CD4-positive, CD25-positive, alpha-beta regulatory T cell (primary cell): ENCODE results near the gene STX11. TPM values are rescaled to one million over a fixed set of nuclear protein-coding genes. Genes with fewer than 3 reads are reported as not detected.
A peak's percentile ranks its signal among the peaks of the same experiment; 100 is the strongest.

ENCODE experiments used
- ATAC-seq, 2 donors: fragments of 150-1000 bp; cut with Tn5 transposase; one replicate each; pipeline ENCODE4 v1.10.0; 2021; ENCODE audit warnings: low read depth in 2 of 2, moderate number of reproducible peaks in 2 of 2, moderate library complexity in 1 of 2
- DNase-seq, 3 donors: peaks; one replicate each; pipeline versions ENCODE4 v3.0.0 to v3.0.0-alpha.2; 2012 to 2022; ENCODE audit warnings: mixed read lengths in 1 of 3
- H3K27ac ChIP-seq: one replicate; pipeline ENCODE4 v1.7.0; 2013; ENCODE audit warnings: mild to moderate bottlenecking, low read length; ENCODE audit not compliant: insufficient read depth, poor library complexity, severe bottlenecking
- H3K27me3 ChIP-seq: one replicate; pipeline ENCODE4 v1.7.0; 2013; ENCODE audit warnings: low read length; ENCODE audit not compliant: control insufficient read depth, insufficient read depth
- H3K36me3 ChIP-seq: one replicate; pipeline ENCODE4 v1.7.0; 2013; ENCODE audit warnings: mild to moderate bottlenecking, low read length, moderate library complexity; ENCODE audit not compliant: control insufficient read depth, insufficient read depth
- H3K4me1 ChIP-seq: 2 replicates; pipeline ENCODE4 v1.7.0; 2013; ENCODE audit warnings: mild to moderate bottlenecking, low read length; ENCODE audit not compliant: insufficient read depth, control insufficient read depth, poor library complexity, severe bottlenecking
- H3K4me3 ChIP-seq: one replicate; pipeline ENCODE4 v1.7.0; 2013; ENCODE audit warnings: low read depth, mild to moderate bottlenecking, low read length, moderate library complexity
- H3K9me3 ChIP-seq, 2 experiments: 1 replicate in 1 of 2; 2 replicates in 1 of 2; pipeline ENCODE4 v1.7.0; 2013; ENCODE audit warnings: low read length in 2 of 2, mild to moderate bottlenecking in 1 of 2, moderate library complexity in 1 of 2; ENCODE audit not compliant: control insufficient read depth in 2 of 2
- H3K27ac Mint-ChIP-seq, 3 donors: one replicate each; pipeline ENCODE4 v1.8.0; 2020 to 2022; ENCODE audit warnings: mild to moderate bottlenecking in 3 of 3, mixed read lengths in 3 of 3, moderate library complexity in 2 of 3
- H3K27me3 Mint-ChIP-seq: one replicate; pipeline ENCODE4 v1.8.0; 2022; ENCODE audit warnings: mild to moderate bottlenecking, mixed read lengths
- H3K36me3 Mint-ChIP-seq: one replicate; pipeline ENCODE4 v1.8.0; 2020; ENCODE audit warnings: mixed read lengths
- H3K4me1 Mint-ChIP-seq, 4 donors: one replicate each; pipeline ENCODE4 v1.8.0; 2020 to 2022; ENCODE audit warnings: mixed read lengths in 4 of 4, mild to moderate bottlenecking in 1 of 4
- H3K4me3 Mint-ChIP-seq, 4 donors: one replicate each; pipeline ENCODE4 v1.8.0; 2020 to 2022; ENCODE audit warnings: mild to moderate bottlenecking in 4 of 4, mixed read lengths in 4 of 4, moderate library complexity in 3 of 4
- H3K9me3 Mint-ChIP-seq, 7 donors: one replicate each; pipeline ENCODE4 v1.8.0; 2020 to 2022; ENCODE audit warnings: mixed read lengths in 7 of 7, mild to moderate bottlenecking in 3 of 7, moderate library complexity in 2 of 7
- polyA plus RNA-seq, 4 donors: library from polyadenylated mRNA; unstranded; fragments of 300-500 nt; fragmentation: Illumina TruSeq; gene quantifications; one replicate each; pipeline ENCODE4 v1.2.3, GENCODE V29; 2021
- total RNA-seq: library from RNA; stranded (reverse); gene quantifications from one replicate; pipeline ENCODE4 v1.2.3, GENCODE V29; 2022

The STX11 gene
- 30.1 TPM for total RNA-seq
- 10 to 100 TPM; 18.2 to 28.6 (median 23.1) TPM for polyA plus RNA-seq

DNA sequence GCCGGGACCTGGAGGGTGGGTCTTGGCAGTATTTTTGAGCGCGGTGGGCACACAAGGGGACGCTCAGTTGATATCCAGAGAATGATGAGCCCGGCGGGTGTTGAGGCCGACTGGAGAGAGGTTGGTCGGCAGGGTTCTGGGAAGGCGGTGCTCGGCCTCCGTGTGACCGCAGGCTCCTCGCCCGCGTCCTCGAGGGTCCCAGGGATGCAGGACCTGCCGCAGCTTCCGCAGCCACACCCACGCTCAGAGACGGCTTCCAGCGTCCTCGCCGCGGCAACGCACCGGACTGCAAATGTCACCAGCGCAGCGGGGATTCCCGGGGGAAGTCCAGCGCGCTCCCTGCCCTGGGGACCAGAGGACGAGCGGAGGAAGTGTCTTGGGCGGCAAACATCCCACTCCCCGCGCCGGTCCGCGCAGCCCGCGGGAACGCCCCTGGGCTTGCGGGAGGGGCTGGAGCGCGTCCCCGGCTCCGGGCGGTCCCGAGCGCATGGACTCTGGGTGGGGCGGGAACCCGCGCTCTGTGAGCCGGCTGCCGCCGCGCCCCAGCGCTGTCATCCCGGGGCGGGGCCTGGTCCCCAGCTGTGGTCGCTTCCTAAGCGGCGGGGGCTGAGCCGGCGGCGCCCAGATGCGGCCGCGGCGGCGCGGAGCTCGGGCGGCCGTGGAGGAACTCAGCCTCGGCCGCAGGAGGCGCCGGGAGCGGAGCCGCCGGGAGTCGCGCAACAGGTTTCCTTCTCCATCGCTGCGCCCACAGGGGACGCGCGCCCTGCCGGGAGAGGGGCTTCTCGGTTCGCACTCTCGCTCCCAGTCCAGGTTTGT is at the start of gene STX11:
Gene STX11 (plus strand): TSS at position 624 of the 816 bp plus-strand sequence. CDS start 36,111 bp downstream, outside the sequence.
- peak; percentile 60 to 84 (median 61) for DNase-seq
- peak within 1 kb of the TSS; percentile 89 for H3K27ac ChIP-seq
- peak; percentile 60 for ATAC-seq
- Mint-ChIP-seq H3K4me1 (peaks cover 19 to 46% (median 32%) of the 10 kb centered on the region in 4 donors), H3K27ac (peak within 1 kb of the TSS; percentile 90 to 97 (median 94)), H3K27me3 (no peaks in the 10 kb centered on the region), H3K4me3 (peak within 1 kb of the TSS; percentile 89 to 98 (median 96)), H3K9me3 (no peaks in the 10 kb centered on the region), H3K36me3 (no peaks in the 10 kb centered on the region)
- no peaks in the 10 kb centered on the region for H3K9me3 ChIP-seq
- no peaks in the 10 kb centered on the region for H3K27me3 ChIP-seq
- H3K4me3 ChIP-seq = peak within 1 kb of the TSS; percentile 99
- H3K36me3 ChIP-seq = peaks cover 4% of the 10 kb centered on the region
- H3K4me1 ChIP-seq = peaks cover 42% of the 10 kb centered on the region

GRCh38 chr6:144103026-144103563 is 47.2 kb upstream of the STX11 start:
- no peaks in the 10 kb centered on the region for H3K27me3 Mint-ChIP-seq
- Histone ChIP-seq H3K27ac (no peak overlapping the region), H3K4me1 (no peaks in the 10 kb centered on the region), H3K4me3 (no peak overlapping the region), H3K27me3 (peaks cover 4% of the 10 kb centered on the region), H3K9me3 (no peaks in the 10 kb centered on the region), H3K36me3 (no peaks in the 10 kb centered on the region)
- ATAC-seq (no peak), DNase-seq (no peak)
- no peak overlapping the region for H3K4me3 Mint-ChIP-seq
- no peaks in the 10 kb centered on the region for H3K9me3 Mint-ChIP-seq
- H3K4me1 Mint-ChIP-seq = peaks cover 0 to 16% (median 4%) of the 10 kb centered on the region in 4 donors
- no peak overlapping the region for H3K27ac Mint-ChIP-seq
- H3K36me3 Mint-ChIP-seq = no peaks in the 10 kb centered on the region

GRCh38 chr6:144104488-144104887 is 45.8 kb upstream of the STX11 start:
- Histone ChIP-seq H3K27me3 (peaks cover 2% of the 10 kb centered on the region), H3K36me3 (no peaks in the 10 kb centered on the region), H3K4me1 (no peaks in the 10 kb centered on the region), H3K27ac (no peak overlapping the region), H3K4me3 (no peak overlapping the region), H3K9me3 (no peaks in the 10 kb centered on the region)
- no peak overlapping the region for H3K4me3 Mint-ChIP-seq
- no peaks in the 10 kb centered on the region for H3K36me3 Mint-ChIP-seq
- no peaks in the 10 kb centered on the region for H3K9me3 Mint-ChIP-seq
- no peak overlapping the region for H3K27ac Mint-ChIP-seq
- H3K4me1 Mint-ChIP-seq = peaks cover 0 to 16% (median 4%) of the 10 kb centered on the region in 4 donors
- ATAC-seq = no peak
- no peak for DNase-seq
- H3K27me3 Mint-ChIP-seq = peaks cover 4% of the 10 kb centered on the region

DNA sequence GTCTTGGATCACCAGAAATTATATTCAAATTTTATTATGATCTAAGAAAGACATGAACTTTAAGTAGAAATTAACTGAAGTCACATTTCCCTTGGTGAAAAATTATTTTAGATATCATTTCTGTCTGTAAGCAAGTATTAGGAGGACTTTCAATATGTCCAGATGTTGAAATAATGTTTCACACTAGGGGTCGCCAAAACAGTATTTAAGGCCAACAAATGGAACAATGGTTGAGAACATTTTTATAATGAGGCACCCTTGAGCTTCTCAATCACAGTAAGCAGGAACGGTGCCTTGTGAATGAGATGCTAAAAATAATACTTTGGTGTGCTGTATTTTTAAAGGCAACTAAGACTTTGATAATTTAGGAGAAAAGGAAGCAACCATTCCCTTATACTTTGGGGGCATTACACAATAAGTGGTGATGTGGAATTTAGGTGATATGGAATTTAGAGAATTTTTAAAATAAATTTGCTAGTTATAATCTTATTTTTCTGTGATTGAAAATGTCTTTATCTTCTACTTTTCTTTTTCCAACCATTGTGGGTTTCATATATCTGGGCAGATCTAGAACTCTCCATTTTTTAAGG is 45.3 kb upstream of the STX11 start:
- peaks cover 0 to 15% (median 4%) of the 10 kb centered on the region in 4 donors for H3K4me1 Mint-ChIP-seq
- peak; percentile 82 to 83 for ATAC-seq
- H3K27me3 ChIP-seq = peaks cover 2% of the 10 kb centered on the region

DNA sequence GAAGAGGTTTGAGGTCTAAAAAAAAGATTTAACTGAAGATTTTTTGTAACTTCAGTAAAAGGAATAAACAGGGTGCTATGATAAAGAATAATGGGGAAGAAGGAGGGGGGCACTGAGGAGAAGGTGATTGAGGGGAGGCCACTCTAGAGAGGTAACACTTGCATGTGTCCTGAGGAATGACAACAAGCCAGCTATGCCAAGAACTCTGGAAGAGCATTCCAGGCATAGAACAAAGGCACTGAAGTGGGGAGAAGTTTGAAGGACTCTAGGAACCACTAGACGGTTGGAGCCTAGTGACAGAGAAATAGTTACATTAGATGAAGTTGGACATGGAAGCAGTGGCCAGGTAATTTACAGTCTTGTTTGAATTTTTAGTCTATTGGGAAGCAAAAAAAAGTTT is 44.1 kb upstream of the STX11 start:
- DNase-seq (no peak), ATAC-seq (no peak)
- no peaks in the 10 kb centered on the region for H3K36me3 ChIP-seq
- H3K27ac ChIP-seq = no peak overlapping the region
- no peaks in the 10 kb centered on the region for H3K36me3 Mint-ChIP-seq
- no peak overlapping the region for H3K4me3 ChIP-seq
- H3K27me3 Mint-ChIP-seq = peaks cover 4% of the 10 kb centered on the region
- peaks cover 0 to 11% (median 4%) of the 10 kb centered on the region in 4 donors for H3K4me1 Mint-ChIP-seq
- no peaks in the 10 kb centered on the region for H3K9me3 ChIP-seq
- H3K9me3 Mint-ChIP-seq = no peaks in the 10 kb centered on the region
- no peaks in the 10 kb centered on the region for H3K27me3 ChIP-seq
- H3K4me1 ChIP-seq = no peaks in the 10 kb centered on the region
- H3K27ac Mint-ChIP-seq = no peak overlapping the region
- H3K4me3 Mint-ChIP-seq = no peak overlapping the region

More for the DNA sequence above, 45.3 kb upstream of the STX11 start:
- no peak overlapping the region for H3K27ac ChIP-seq
- H3K4me3 ChIP-seq = no peak overlapping the region
- no peaks in the 10 kb centered on the region for H3K9me3 ChIP-seq
- no peak overlapping the region for H3K4me3 Mint-ChIP-seq
- H3K36me3 Mint-ChIP-seq = no peaks in the 10 kb centered on the region
- peak; percentile 20 to 86 (median 75) for DNase-seq
- H3K27ac Mint-ChIP-seq = no peak overlapping the region
- H3K27me3 Mint-ChIP-seq = peaks cover 4% of the 10 kb centered on the region
- H3K4me1 ChIP-seq = no peaks in the 10 kb centered on the region
- H3K36me3 ChIP-seq = no peaks in the 10 kb centered on the region
- no peaks in the 10 kb centered on the region for H3K9me3 Mint-ChIP-seq

- Histone ChIP-seq H3K4me3 (no peak overlapping the region), H3K27ac (no peak overlapping the region), H3K4me1 (no peaks in the 10 kb centered on the region), H3K36me3 (no peaks in the 10 kb centered on the region), H3K9me3 (no peaks in the 10 kb centered on the region), H3K27me3 (peaks cover 5% of the 10 kb centered on the region)
- no peak overlapping the region for H3K27ac Mint-ChIP-seq
- H3K9me3 Mint-ChIP-seq = peaks cover 0 to 3% (median 0%) of the 10 kb centered on the region in 7 donors
- H3K4me3 Mint-ChIP-seq = no peak overlapping the region
- peaks cover 23% of the 10 kb centered on the region for H3K27me3 Mint-ChIP-seq
- DNase-seq = no peak
- H3K4me1 Mint-ChIP-seq = peaks cover 0 to 6% (median under 1%) of the 10 kb centered on the region in 4 donors
- H3K36me3 Mint-ChIP-seq = no peaks in the 10 kb centered on the region
- no peak for ATAC-seq
These were observed 40.1 kb upstream of the STX11 start for GRCh38 chr6:144110210-144110609.

DNA sequence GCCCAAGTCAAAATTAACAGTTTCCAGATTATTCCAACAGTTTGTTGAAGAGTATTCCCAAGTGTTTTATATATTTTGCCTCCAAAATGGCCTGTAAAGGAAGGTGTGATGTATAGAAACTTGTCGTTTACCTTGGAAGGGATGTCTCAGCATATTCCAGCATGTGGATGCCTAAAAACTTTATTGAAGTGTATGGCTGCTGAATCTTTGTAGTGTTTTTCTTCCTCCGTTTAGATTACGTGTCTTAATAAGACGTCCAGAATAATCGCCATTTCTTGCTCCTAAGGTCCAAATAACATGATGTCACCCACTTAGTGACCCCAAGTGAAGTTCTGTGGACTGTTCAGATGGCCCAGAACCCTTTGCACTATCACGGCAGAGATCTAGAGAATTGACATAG is 37.0 kb upstream of the STX11 start:
- Mint-ChIP-seq H3K36me3 (no peaks in the 10 kb centered on the region), H3K4me1 (no peaks in the 10 kb centered on the region), H3K27ac (no peak overlapping the region), H3K4me3 (no peak overlapping the region), H3K9me3 (peaks cover 0 to 4% (median 0%) of the 10 kb centered on the region in 7 donors), H3K27me3 (peaks cover 35% of the 10 kb centered on the region)
- H3K27ac ChIP-seq = no peak overlapping the region
- H3K9me3 ChIP-seq = no peaks in the 10 kb centered on the region
- DNase-seq = no peak
- no peaks in the 10 kb centered on the region for H3K4me1 ChIP-seq
- H3K27me3 ChIP-seq = peaks cover 5% of the 10 kb centered on the region
- no peaks in the 10 kb centered on the region for H3K36me3 ChIP-seq
- H3K4me3 ChIP-seq = no peak overlapping the region
- ATAC-seq = no peak
